ENCODE results near the gene KLHL3. TPM values are rescaled to one million over a fixed set of nuclear protein-coding genes. Genes with fewer than 3 reads are reported as not detected.

Gene KLHL3
- total RNA-seq, 1 donor from 2014 or later = 6.7 TPM

- DNase-seq (no peak), ATAC-seq (no peak)
- intact Hi-C loops (cut with DNase I) = no loop called here
- no peaks in the 10 kb centered on the region for H3K36me3 ChIP-seq
- H3K27me3 ChIP-seq (ENCODE audit: low read depth) = no peaks in the 10 kb centered on the region
- H3K9me3 ChIP-seq = no peaks in the 10 kb centered on the region
- TF ChIP-seq CTCF (IDR thresholded peaks at IDR 0.05) = no peak
- no peak overlapping the region for H3K4me3 ChIP-seq
- H3K4me1 ChIP-seq = no peaks in the 10 kb centered on the region
- no peak overlapping the region for H3K27ac ChIP-seq
These were observed 56.7 kb downstream of the KLHL3 start for GRCh38 chr5:137679195-137679594.

DNA sequence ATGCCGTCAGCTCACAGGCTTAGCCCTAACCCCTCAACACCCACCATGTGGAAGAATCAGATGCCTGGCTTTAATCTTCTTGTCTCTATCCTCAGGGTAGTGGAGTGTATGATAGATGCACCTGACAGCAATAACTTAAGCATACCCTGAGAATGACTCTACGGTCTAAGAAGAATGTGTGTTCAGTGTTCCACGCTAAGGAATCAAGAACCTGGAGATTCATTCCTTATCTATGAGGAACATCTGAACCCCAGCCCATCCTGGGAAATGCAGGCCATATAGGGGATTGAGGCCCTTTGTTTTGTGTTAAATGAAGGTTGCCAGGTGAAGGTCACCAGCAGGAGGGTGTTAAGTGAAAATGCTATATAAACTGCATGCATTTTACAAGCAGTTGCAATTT, 63.0 kb downstream of the KLHL3 start:
- Histone ChIP-seq H3K4me1 (no peaks in the 10 kb centered on the region), H3K27ac (no peak overlapping the region), H3K36me3 (no peaks in the 10 kb centered on the region), H3K9me3 (no peaks in the 10 kb centered on the region), H3K27me3 (ENCODE audit: low read depth) (no peaks in the 10 kb centered on the region), H3K4me3 (no peak overlapping the region)
- TF ChIP-seq CTCF (IDR thresholded peaks at IDR 0.05) = no peak
- ATAC-seq (no peak), DNase-seq (no peak)
- intact Hi-C loops (cut with DNase I) = no loop called here

DNA sequence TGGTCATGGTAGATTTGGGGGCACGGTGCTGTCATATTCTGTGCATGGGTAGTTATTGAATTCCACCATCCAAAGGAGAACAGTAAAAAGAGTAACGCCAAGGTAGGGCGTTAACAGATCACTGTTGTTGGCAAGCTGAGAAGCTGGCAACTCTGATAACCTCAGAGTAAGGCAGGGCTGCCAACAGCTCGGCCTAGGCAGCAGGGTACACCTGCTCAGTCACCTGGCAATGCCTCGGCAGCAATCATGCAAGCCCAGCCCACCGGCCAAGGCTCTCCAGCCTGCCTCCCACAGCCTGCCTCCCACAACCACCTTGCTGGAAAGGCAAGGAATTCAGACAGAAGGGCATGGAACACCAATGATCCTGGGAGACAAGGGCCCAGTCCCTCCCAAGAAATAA, 63.9 kb downstream of the KLHL3 start:
- DNase-seq = no peak
- Histone ChIP-seq H3K27ac (no peak overlapping the region), H3K36me3 (no peaks in the 10 kb centered on the region), H3K4me3 (no peak overlapping the region), H3K27me3 (ENCODE audit: low read depth) (no peaks in the 10 kb centered on the region), H3K9me3 (no peaks in the 10 kb centered on the region), H3K4me1 (no peaks in the 10 kb centered on the region)
- intact Hi-C loops (cut with DNase I) = no loop called here
- ATAC-seq = no peak
- no peak for TF ChIP-seq CTCF (IDR thresholded peaks at IDR 0.05)

GRCh38 chr5:137669811-137670210, 66.1 kb downstream of the KLHL3 start:
- Histone ChIP-seq H3K4me3 (no peak overlapping the region), H3K27ac (no peak overlapping the region), H3K36me3 (no peaks in the 10 kb centered on the region), H3K9me3 (no peaks in the 10 kb centered on the region), H3K27me3 (ENCODE audit: low read depth) (no peaks in the 10 kb centered on the region), H3K4me1 (peaks cover 16% of the 10 kb centered on the region)
- ATAC-seq = no peak
- no peak for TF ChIP-seq CTCF (IDR thresholded peaks at IDR 0.05)
- no peak for DNase-seq
- intact Hi-C loops (cut with DNase I) = no loop called here

DNA sequence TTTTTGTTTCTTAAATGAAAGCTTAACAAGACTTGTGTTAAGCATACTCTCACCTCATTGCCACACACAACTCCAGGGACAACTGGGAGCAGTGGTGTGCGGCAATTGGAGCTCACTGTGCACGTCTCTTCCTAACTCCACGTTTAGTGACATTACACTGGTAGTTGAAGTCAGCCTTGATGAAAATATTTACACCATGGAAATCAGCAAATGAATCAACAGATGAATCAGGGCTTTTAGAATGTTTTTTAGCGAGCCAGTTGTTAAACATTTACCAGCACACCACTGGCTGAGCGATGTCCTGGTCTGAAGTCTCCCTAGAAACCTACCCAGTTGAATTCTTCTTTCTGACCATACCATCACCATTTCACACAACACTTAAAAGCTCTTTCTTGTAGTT, 67.3 kb downstream of the KLHL3 start:
- ATAC-seq = no peak
- Histone ChIP-seq H3K4me1 (peaks cover 16% of the 10 kb centered on the region), H3K36me3 (no peaks in the 10 kb centered on the region), H3K27ac (no peak overlapping the region), H3K27me3 (ENCODE audit: low read depth) (no peaks in the 10 kb centered on the region), H3K9me3 (no peaks in the 10 kb centered on the region), H3K4me3 (no peak overlapping the region)
- intact Hi-C loops (cut with DNase I) = no loop called here
- no peak for DNase-seq
- no peak for TF ChIP-seq CTCF (IDR thresholded peaks at IDR 0.05)

DNA sequence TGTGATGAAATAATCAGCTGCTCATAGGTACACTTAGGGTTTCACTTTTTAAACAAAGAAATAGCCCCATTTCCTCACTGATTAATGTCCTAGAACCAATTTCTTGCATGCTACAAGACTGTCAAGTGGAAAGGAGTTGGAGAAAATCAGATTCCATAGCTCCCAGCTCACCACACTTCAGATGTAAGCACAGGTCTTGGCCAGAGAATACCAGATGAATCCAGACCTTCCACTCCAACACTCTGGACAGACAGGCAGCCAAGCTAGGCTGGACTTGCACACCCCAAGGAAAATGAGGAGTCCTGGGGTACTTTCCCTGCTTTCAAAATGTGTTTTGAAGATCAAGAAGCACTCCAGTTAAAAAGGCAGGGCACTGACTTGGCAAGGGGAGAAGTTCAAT, 68.5 kb downstream of the KLHL3 start:
- intact Hi-C loops (cut with DNase I) = no loop called here
- Histone ChIP-seq H3K36me3 (no peaks in the 10 kb centered on the region), H3K4me1 (peaks cover 16% of the 10 kb centered on the region), H3K27me3 (ENCODE audit: low read depth) (no peaks in the 10 kb centered on the region), H3K27ac (no peak overlapping the region), H3K9me3 (no peaks in the 10 kb centered on the region), H3K4me3 (no peak overlapping the region)
- no peak for TF ChIP-seq CTCF (IDR thresholded peaks at IDR 0.05)
- ATAC-seq = peak; percentile 61 to 70
- DNase-seq = no peak
